RWPE2 (cell line): ENCODE measurements around the gene MESP1.
A peak's percentile ranks its signal among the peaks of the same experiment; 100 is the strongest.

Source experiments
- ATAC-seq: fragments of 200-7000 bp; cut with Tn5 transposase; 3 replicates; pipeline ENCODE4 v1.9.1; 2021; ENCODE audit warnings: low read depth
- DNase-seq: peaks from one replicate; pipeline ENCODE4 v3.0.0-alpha.2; 2020; ENCODE audit warnings: low spot score
- H3K27ac ChIP-seq: fragments of 450-650 bp; 2 replicates; pipeline ENCODE4 v1.5.1; 2017; ENCODE audit warnings: mild to moderate bottlenecking; ENCODE audit not compliant: poor library complexity, severe bottlenecking
- H3K27me3 ChIP-seq: fragments of 250-450 bp; sonication (Bioruptor Pico); 2 replicates; pipeline ENCODE4 v1.5.1; 2021; ENCODE audit warnings: mild to moderate bottlenecking, moderate library complexity; ENCODE audit not compliant: insufficient read depth, poor library complexity, severe bottlenecking
- H3K36me3 ChIP-seq: fragments of 250-450 bp; sonication (Bioruptor Pico); 2 replicates; pipeline ENCODE4 v1.5.1; 2020; ENCODE audit warnings: low read depth, mild to moderate bottlenecking, moderate library complexity
- H3K4me1 ChIP-seq: fragments of 250-450 bp; sonication (Bioruptor Pico); 2 replicates; pipeline ENCODE4 v1.5.1; 2021; ENCODE audit warnings: mild to moderate bottlenecking, moderate library complexity; ENCODE audit not compliant: insufficient read depth, poor library complexity, severe bottlenecking
- H3K4me3 ChIP-seq: fragments of 250-450 bp; sonication (Bioruptor Pico); 2 replicates; pipeline ENCODE4 v1.5.1; 2021; ENCODE audit warnings: mild to moderate bottlenecking, moderate library complexity; ENCODE audit not compliant: severe bottlenecking
- H3K9me3 ChIP-seq: fragments of 250-450 bp; sonication (Bioruptor Pico); 2 replicates; pipeline ENCODE4 v1.5.1; 2021; ENCODE audit warnings: mild to moderate bottlenecking, moderate library complexity; ENCODE audit not compliant: severe bottlenecking
- CTCF ChIP-seq: fragments of 450-650 bp; IDR thresholded peaks from one replicate; pipeline ENCODE4 v1.5.1; 2017; ENCODE audit warnings: mild to moderate bottlenecking, moderate library complexity; ENCODE audit not compliant: poor library complexity, severe bottlenecking

The MESP1 gene

GRCh38 chr15:89743011-89743410, 8.0 kb downstream of the MESP1 start:
- TF ChIP-seq CTCF: no peak
- no peaks in the 10 kb centered on the region for H3K27me3 ChIP-seq

GRCh38 chr15:89740137-89740536, 10.9 kb downstream of the MESP1 start:
- no peak overlapping the region for H3K4me3 ChIP-seq
- no peaks in the 10 kb centered on the region for H3K4me1 ChIP-seq
- H3K36me3 ChIP-seq: no peaks in the 10 kb centered on the region
- no peaks in the 10 kb centered on the region for H3K9me3 ChIP-seq
- peak; percentile 89 for ATAC-seq
- H3K27ac ChIP-seq: no peak overlapping the region
- peak; percentile 99 for TF ChIP-seq CTCF
- DNase-seq: no peak
- H3K27me3 ChIP-seq: no peaks in the 10 kb centered on the region

More at GRCh38 chr15:89743011-89743410, 8.0 kb downstream of the MESP1 start:
- DNase-seq (peak; percentile 70), ATAC-seq (no peak)
- H3K36me3 ChIP-seq: no peaks in the 10 kb centered on the region
- H3K4me3 ChIP-seq: no peak overlapping the region
- no peaks in the 10 kb centered on the region for H3K9me3 ChIP-seq
- no peak overlapping the region for H3K27ac ChIP-seq
- H3K4me1 ChIP-seq: no peaks in the 10 kb centered on the region

- H3K9me3 ChIP-seq: no peaks in the 10 kb centered on the region
- TF ChIP-seq CTCF: no peak
- ATAC-seq (no peak), DNase-seq (no peak)
- H3K4me1 ChIP-seq: no peaks in the 10 kb centered on the region
- H3K27ac ChIP-seq: no peak overlapping the region
- no peak overlapping the region for H3K4me3 ChIP-seq
- no peaks in the 10 kb centered on the region for H3K27me3 ChIP-seq
- no peaks in the 10 kb centered on the region for H3K36me3 ChIP-seq
Observed at GRCh38 chr15:89735773-89736172, 15.3 kb downstream of the MESP1 start.

GRCh38 chr15:89732451-89733172, 18.4 kb downstream of the MESP1 start:
- ATAC-seq: no peak
- Histone ChIP-seq H3K4me1 (no peaks in the 10 kb centered on the region), H3K36me3 (no peaks in the 10 kb centered on the region), H3K27me3 (no peaks in the 10 kb centered on the region), H3K4me3 (no peak overlapping the region), H3K27ac (no peak overlapping the region), H3K9me3 (no peaks in the 10 kb centered on the region)
- no peak for DNase-seq
- TF ChIP-seq CTCF: no peak

- Histone ChIP-seq H3K36me3 (no peaks in the 10 kb centered on the region), H3K27ac (no peak overlapping the region), H3K4me1 (no peaks in the 10 kb centered on the region), H3K27me3 (no peaks in the 10 kb centered on the region), H3K4me3 (no peak overlapping the region), H3K9me3 (no peaks in the 10 kb centered on the region)
- DNase-seq (no peak), ATAC-seq (no peak)
- no peak for TF ChIP-seq CTCF
Observed at GRCh38 chr15:89731275-89731674, 19.8 kb downstream of the MESP1 start.
